Measurements from ENCODE around the gene LRR1.

DNA sequence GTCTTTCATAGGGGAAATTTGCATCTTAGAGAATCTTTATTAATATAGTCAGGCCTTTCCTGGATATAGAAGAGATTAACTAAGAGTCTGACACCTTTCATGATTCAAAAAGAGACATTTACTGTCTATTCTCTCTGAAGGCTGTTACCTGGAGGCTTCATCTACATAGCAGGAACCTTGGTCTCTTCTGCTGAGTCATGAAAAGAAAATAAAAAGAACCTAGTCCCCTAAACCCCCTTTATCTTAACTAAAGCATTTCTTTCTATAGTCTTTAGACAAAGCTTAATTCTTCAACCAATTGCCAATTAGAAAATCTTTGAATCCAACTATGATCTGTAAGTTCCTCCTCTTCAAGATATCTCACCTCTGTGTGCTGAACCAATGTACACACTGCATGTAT, 45.6 kb upstream of the LRR1 start:
- TF ChIP-seq POLR2A (IDR thresholded peaks at IDR 0.05) = no peak
- TF ChIP-seq, protein P1, sequence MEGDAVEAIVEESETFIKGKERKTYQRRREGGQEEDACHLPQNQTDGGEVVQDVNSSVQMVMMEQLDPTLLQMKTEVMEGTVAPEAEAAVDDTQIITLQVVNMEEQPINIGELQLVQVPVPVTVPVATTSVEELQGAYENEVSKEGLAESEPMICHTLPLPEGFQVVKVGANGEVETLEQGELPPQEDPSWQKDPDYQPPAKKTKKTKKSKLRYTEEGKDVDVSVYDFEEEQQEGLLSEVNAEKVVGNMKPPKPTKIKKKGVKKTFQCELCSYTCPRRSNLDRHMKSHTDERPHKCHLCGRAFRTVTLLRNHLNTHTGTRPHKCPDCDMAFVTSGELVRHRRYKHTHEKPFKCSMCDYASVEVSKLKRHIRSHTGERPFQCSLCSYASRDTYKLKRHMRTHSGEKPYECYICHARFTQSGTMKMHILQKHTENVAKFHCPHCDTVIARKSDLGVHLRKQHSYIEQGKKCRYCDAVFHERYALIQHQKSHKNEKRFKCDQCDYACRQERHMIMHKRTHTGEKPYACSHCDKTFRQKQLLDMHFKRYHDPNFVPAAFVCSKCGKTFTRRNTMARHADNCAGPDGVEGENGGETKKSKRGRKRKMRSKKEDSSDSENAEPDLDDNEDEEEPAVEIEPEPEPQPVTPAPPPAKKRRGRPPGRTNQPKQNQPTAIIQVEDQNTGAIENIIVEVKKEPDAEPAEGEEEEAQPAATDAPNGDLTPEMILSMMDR (IDR thresholded peaks at IDR 0.05) = no peak

Measured in Peyer's patch (tissue), 4 donors.